Mesenchymal stem cell (in vitro differentiated cells and primary cell): ENCODE results near the gene STK24.

Experiments used
- DNase-seq: peaks from one replicate; pipeline ENCODE4 v3.0.0-alpha.2; 2013
- H2AFZ ChIP-seq: one replicate; pipeline ENCODE4 v1.6.1; 2013; ENCODE audit warnings: low read depth, mild to moderate bottlenecking, control low read depth, inconsistent platforms, low read length, moderate library complexity
- H2AK5ac ChIP-seq: 2 replicates; pipeline ENCODE4 v1.6.1; 2013; ENCODE audit warnings: low read length, moderate library complexity, mild to moderate bottlenecking, inconsistent platforms; ENCODE audit not compliant: severe bottlenecking
- H2BK120ac ChIP-seq: one replicate; pipeline ENCODE4 v1.6.1; 2013; ENCODE audit warnings: low read depth, mild to moderate bottlenecking, inconsistent platforms, low read length, moderate library complexity
- H2BK12ac ChIP-seq, 2 experiments: one replicate each; pipeline ENCODE4 v1.6.1; 2013; ENCODE audit warnings: inconsistent platforms in 2 of 2, low read length in 2 of 2, mild to moderate bottlenecking in 2 of 2, moderate library complexity in 2 of 2, control low read depth in 1 of 2
- H2BK15ac ChIP-seq: one replicate; pipeline ENCODE4 v1.6.1; 2013; ENCODE audit warnings: mild to moderate bottlenecking, low read depth, inconsistent platforms; ENCODE audit not compliant: poor library complexity, severe bottlenecking
- H2BK5ac ChIP-seq: 2 replicates; pipeline ENCODE4 v1.6.1; 2013; ENCODE audit warnings: low read depth, mild to moderate bottlenecking, low read length, control low read depth, inconsistent platforms; ENCODE audit not compliant: poor library complexity, severe bottlenecking
- H3K14ac ChIP-seq, 2 experiments: one replicate each; pipeline ENCODE4 v1.6.1; 2013; ENCODE audit warnings: inconsistent platforms in 2 of 2, low read length in 2 of 2, control low read depth in 1 of 2, mild to moderate bottlenecking in 1 of 2, moderate library complexity in 1 of 2
- H3K18ac ChIP-seq, 2 experiments: one replicate each; pipeline ENCODE4 v1.6.1; 2013; ENCODE audit warnings: inconsistent platforms in 2 of 2, low read length in 2 of 2, control low read depth in 1 of 2, low read depth in 1 of 2, mild to moderate bottlenecking in 1 of 2
- H3K23ac ChIP-seq, 2 experiments: one replicate each; pipeline ENCODE4 v1.6.1; 2013; ENCODE audit warnings: inconsistent platforms in 2 of 2, low read length in 2 of 2, mild to moderate bottlenecking in 2 of 2, moderate library complexity in 2 of 2, control low read depth in 1 of 2
- H3K27ac ChIP-seq: 2 replicates; pipeline ENCODE4 v1.5.1; 2013; ENCODE audit warnings: mild to moderate bottlenecking, moderate library complexity, low read length, control low read depth, inconsistent platforms; ENCODE audit not compliant: poor library complexity, severe bottlenecking
- H3K27me3 ChIP-seq, 2 experiments: 2 replicates each; pipeline versions ENCODE4 v1.6.1 to v1.7.0; 2013; ENCODE audit warnings: low read length in 2 of 2, mild to moderate bottlenecking in 2 of 2, moderate library complexity in 2 of 2, control low read depth in 1 of 2, inconsistent platforms in 1 of 2; ENCODE audit not compliant: control insufficient read depth in 1 of 2, insufficient read depth in 1 of 2
- H3K36me3 ChIP-seq, 2 experiments: 2 replicates each; pipeline versions ENCODE4 v1.6.1 to v1.7.0; 2013; ENCODE audit warnings: low read length in 2 of 2, control low read depth in 1 of 2, inconsistent platforms in 1 of 2, low read depth in 1 of 2, mild to moderate bottlenecking in 1 of 2; ENCODE audit not compliant: insufficient read depth in 2 of 2, control insufficient read depth in 1 of 2
- H3K4ac ChIP-seq, 2 experiments: one replicate each; pipeline ENCODE4 v1.6.1; 2013; ENCODE audit warnings: inconsistent platforms in 2 of 2, low read length in 2 of 2, mild to moderate bottlenecking in 2 of 2, moderate library complexity in 2 of 2, control low read depth in 1 of 2, low read depth in 1 of 2
- H3K4me1 ChIP-seq: 2 replicates; pipeline ENCODE4 v1.6.1; 2013; ENCODE audit warnings: low read depth, low read length, control low read depth; ENCODE audit not compliant: control insufficient read depth, insufficient read depth
- H3K4me2 ChIP-seq: 2 replicates; pipeline ENCODE4 v1.6.1; 2013; ENCODE audit warnings: low read length, mild to moderate bottlenecking, inconsistent platforms; ENCODE audit not compliant: poor library complexity, severe bottlenecking
- H3K4me3 ChIP-seq, 2 experiments: 2 replicates each; pipeline versions ENCODE4 v1.5.1 to v1.7.0; 2013; ENCODE audit warnings: low read length in 2 of 2, mild to moderate bottlenecking in 2 of 2, control low read depth in 1 of 2, low read depth in 1 of 2; ENCODE audit not compliant: insufficient read depth in 1 of 2
- H3K79me1 ChIP-seq: replicated peaks from 2 replicates; pipeline ENCODE4 v1.6.1; 2013; ENCODE audit warnings: mild to moderate bottlenecking, control low read depth, low read length, inconsistent platforms; ENCODE audit not compliant: poor library complexity, severe bottlenecking
- H3K9ac ChIP-seq: 2 replicates; pipeline ENCODE4 v1.7.0; 2013; ENCODE audit warnings: mild to moderate bottlenecking, low read length, moderate library complexity
- H3K9me3 ChIP-seq: 2 replicates; pipeline ENCODE4 v1.7.0; 2013; ENCODE audit warnings: mild to moderate bottlenecking, low read length; ENCODE audit not compliant: control insufficient read depth
- H4K8ac ChIP-seq: one replicate; pipeline ENCODE4 v1.6.1; 2013; ENCODE audit warnings: inconsistent platforms, mild to moderate bottlenecking, low read length, moderate library complexity
- H4K91ac ChIP-seq: one replicate; pipeline ENCODE4 v1.6.1; 2013; ENCODE audit warnings: mild to moderate bottlenecking, low read length, inconsistent platforms
- WGBS: methylation state at CpG from one replicate; pipeline ENCODE4 v1.1.7; 2013; ENCODE audit warnings: mixed read lengths; 5-methylcytosine and 5-hydroxymethylcytosine counted together

The STK24 gene

GRCh38 chr13:98606296-98606695 lies 29.4 kb upstream of the STK24 start:
- H3K4ac ChIP-seq: no peak overlapping the region
- H3K18ac ChIP-seq: no peak overlapping the region
- no peak overlapping the region for H3K27ac ChIP-seq
- no peak overlapping the region for H3K4me3 ChIP-seq
- H2AK5ac ChIP-seq: no peak overlapping the region
- no peaks in the 10 kb centered on the region for H3K27me3 ChIP-seq
- 60% methylated on average over 3 of the region's 5 CpGs for WGBS
- H4K91ac ChIP-seq: no peak overlapping the region
- no peak overlapping the region for H2BK12ac ChIP-seq
- no peaks in the 10 kb centered on the region for H3K4me1 ChIP-seq
- no peak overlapping the region for H2BK120ac ChIP-seq
- H2AFZ ChIP-seq: no peak overlapping the region
- H2BK5ac ChIP-seq: no peak overlapping the region
- no peak overlapping the region for H3K4me2 ChIP-seq
- DNase-seq: no peak
- no peaks in the 10 kb centered on the region for H3K79me1 ChIP-seq
- no peaks in the 10 kb centered on the region for H3K9me3 ChIP-seq
- no peak overlapping the region for H3K14ac ChIP-seq
- no peak overlapping the region for H3K23ac ChIP-seq
- H3K9ac ChIP-seq: no peak overlapping the region
- no peak overlapping the region for H4K8ac ChIP-seq
- H2BK15ac ChIP-seq: no peak overlapping the region
- H3K36me3 ChIP-seq: no peaks in the 10 kb centered on the region

- Histone ChIP-seq H3K9ac (no peak overlapping the region), H2BK120ac (no peak overlapping the region), H2AK5ac (no peak overlapping the region), H4K8ac (no peak overlapping the region), H3K4me2 (no peak overlapping the region), H3K4ac (no peak overlapping the region), H4K91ac (no peak overlapping the region), H2BK5ac (no peak overlapping the region), H3K36me3 (no peaks in the 10 kb centered on the region), H2BK12ac (no peak overlapping the region), H3K9me3 (no peaks in the 10 kb centered on the region), H3K27me3 (no peaks in the 10 kb centered on the region), H3K4me1 (peaks cover 2% of the 10 kb centered on the region), H3K4me3 (no peak overlapping the region), H3K14ac (no peak overlapping the region), H2AFZ (no peak overlapping the region), H2BK15ac (no peak overlapping the region), H3K23ac (no peak overlapping the region), H3K79me1 (no peaks in the 10 kb centered on the region), H3K27ac (no peak overlapping the region), H3K18ac (no peak overlapping the region)
- no peak for DNase-seq
- no CpG with 5 or more reads among the region's 2 CpGs for WGBS
Measured at GRCh38 chr13:98599502-98600328, 22.8 kb upstream of the STK24 start.

- Histone ChIP-seq H2AFZ (no peak overlapping the region), H3K4me3 (no peak overlapping the region), H2BK120ac (no peak overlapping the region), H3K36me3 (no peaks in the 10 kb centered on the region), H3K18ac (no peak overlapping the region), H3K9me3 (no peaks in the 10 kb centered on the region), H2BK5ac (no peak overlapping the region), H2BK15ac (no peak overlapping the region), H3K4me1 (peaks cover 2% of the 10 kb centered on the region), H3K14ac (no peak overlapping the region), H2BK12ac (no peak overlapping the region), H3K79me1 (no peaks in the 10 kb centered on the region), H3K27me3 (no peaks in the 10 kb centered on the region), H4K91ac (no peak overlapping the region), H3K27ac (no peak overlapping the region), H4K8ac (no peak overlapping the region), H3K4me2 (no peak overlapping the region), H2AK5ac (no peak overlapping the region), H3K23ac (no peak overlapping the region), H3K4ac (no peak overlapping the region), H3K9ac (no peak overlapping the region)
- WGBS: 44% methylated on average over 4 of the region's 4 CpGs
- DNase-seq: no peak
Measured at GRCh38 chr13:98598043-98598442, 21.1 kb upstream of the STK24 start.

GRCh38 chr13:98595134-98595533 lies 18.2 kb upstream of the STK24 start:
- Histone ChIP-seq H3K27me3 (no peaks in the 10 kb centered on the region), H3K23ac (no peak overlapping the region), H3K4me3 (no peak overlapping the region), H4K8ac (no peak overlapping the region), H2AFZ (no peak overlapping the region), H2BK120ac (no peak overlapping the region), H3K79me1 (no peaks in the 10 kb centered on the region), H4K91ac (no peak overlapping the region), H3K18ac (no peak overlapping the region), H2AK5ac (no peak overlapping the region), H3K4ac (no peak overlapping the region), H2BK5ac (no peak overlapping the region), H3K27ac (no peak overlapping the region), H3K14ac (no peak overlapping the region), H2BK15ac (no peak overlapping the region), H3K9ac (no peak overlapping the region), H3K36me3 (no peaks in the 10 kb centered on the region), H3K4me1 (peaks cover 2% of the 10 kb centered on the region), H3K4me2 (no peak overlapping the region), H2BK12ac (no peak overlapping the region), H3K9me3 (peaks cover 7% of the 10 kb centered on the region)
- WGBS: 40% methylated on average over 1 of the region's 3 CpGs
- DNase-seq: no peak
